Activated CD4-positive, alpha-beta memory T cell treated with anti-CD3 and anti-CD28 coated beads, Interleukin-2, amount 10 ng/mL, durations not matched to agents 7 days and 5 days (primary cell): ENCODE data around the gene PIWIL4. TPM values are rescaled to one million over a fixed set of nuclear protein-coding genes. Genes with fewer than 3 reads are reported as not detected.
"Not testable (repeated sequence)": the region's sequence is repeated elsewhere in the genome, so short reads cannot be mapped to it uniquely, and the experiment has no call there.

Experiments used
- CTCF ChIA-PET: fragments of 350-600 bp; sonication (Branson Sonifier 250); formaldehyde crosslinking; loops from one replicate; lab custom pipeline; 2021; ENCODE audit warnings: antibody characterized with exemption, inconsistent platforms; lab: Charles Lee
- POLR2A ChIA-PET: fragments of 350-600 bp; sonication (Branson Sonifier 250); formaldehyde crosslinking; loops from one replicate; lab custom pipeline; 2021; ENCODE audit warnings: antibody characterized with exemption; lab: Charles Lee
- DNase-seq: peaks from one replicate; pipeline ENCODE4 v3.0.0-alpha.2; 2020
- H3K27ac Mint-ChIP-seq: one replicate; pipeline ENCODE4 v1.8.0; 2021; ENCODE audit warnings: mild to moderate bottlenecking, mixed read lengths
- H3K27me3 Mint-ChIP-seq: one replicate; pipeline ENCODE4 v1.8.0; 2021; ENCODE audit warnings: mixed read lengths
- H3K36me3 Mint-ChIP-seq: one replicate; pipeline ENCODE4 v1.8.0; 2021; ENCODE audit warnings: low read depth, mixed read lengths
- H3K4me1 Mint-ChIP-seq: one replicate; pipeline ENCODE4 v1.8.0; 2021; ENCODE audit warnings: mixed read lengths
- H3K4me3 Mint-ChIP-seq: one replicate; pipeline ENCODE4 v1.8.0; 2021; ENCODE audit warnings: mild to moderate bottlenecking, mixed read lengths
- H3K9me3 Mint-ChIP-seq: one replicate; pipeline ENCODE4 v1.8.0; 2021; ENCODE audit warnings: mixed read lengths
- total RNA-seq, 2 experiments: library from RNA; stranded (reverse); gene quantifications; one replicate each; pipeline ENCODE4 v1.2.3, GENCODE V29; 2021

PIWIL4 gene
- total RNA-seq, 2 experiments from 2014 or later: 0.60 to 1.1 TPM

DNA sequence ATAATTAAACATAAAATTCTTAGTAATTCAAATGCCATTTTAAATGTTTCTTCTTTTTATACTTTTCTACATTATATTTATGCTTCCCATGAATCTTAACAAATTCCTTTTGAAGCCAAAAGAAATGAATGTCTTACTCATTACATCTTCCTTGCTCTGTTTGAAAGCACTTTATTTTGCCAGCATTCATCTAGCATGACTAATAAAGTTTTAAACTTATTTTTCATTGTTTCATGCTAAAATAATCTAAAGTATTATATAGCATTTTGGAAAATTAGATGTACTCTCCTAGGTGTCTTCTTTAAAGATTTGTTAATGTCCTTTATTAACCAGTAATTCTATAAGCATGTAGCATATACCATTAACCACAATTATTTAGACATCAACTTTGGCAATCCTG lies 9.7 kb upstream of the PIWIL4 start:
- POLR2A ChIA-PET: no interaction called here
- H3K4me1 Mint-ChIP-seq: no peaks in the 10 kb centered on the region
- CTCF ChIA-PET: no interaction called here
- H3K27ac Mint-ChIP-seq: no peak overlapping the region
- no peaks in the 10 kb centered on the region for H3K36me3 Mint-ChIP-seq
- no peak overlapping the region for H3K4me3 Mint-ChIP-seq
- H3K27me3 Mint-ChIP-seq: no peaks in the 10 kb centered on the region
- no peak for DNase-seq
- H3K9me3 Mint-ChIP-seq: no peaks in the 10 kb centered on the region

DNA sequence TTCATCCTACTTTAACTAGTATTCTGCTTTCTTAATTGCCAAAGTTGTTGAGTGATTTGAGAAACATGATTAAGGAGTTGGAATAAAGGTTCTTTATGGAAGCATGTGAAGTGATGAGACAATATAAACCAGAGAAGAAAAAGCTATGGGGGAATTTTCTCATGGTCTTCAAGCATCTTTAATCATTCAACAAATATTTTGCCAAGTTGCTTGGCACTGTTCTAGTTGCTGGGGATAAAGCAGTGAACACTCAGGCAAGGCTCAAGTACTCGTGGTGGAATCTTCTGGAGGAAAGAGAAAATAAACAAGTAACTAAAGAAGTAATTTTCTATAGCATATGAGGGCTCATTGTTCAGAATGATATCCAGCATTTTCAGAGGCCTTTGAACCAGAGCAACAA lies 9.2 kb upstream of the PIWIL4 start:
- no peak overlapping the region for H3K27ac Mint-ChIP-seq
- ChIA-PET POLR2A (no interaction called here), CTCF (no interaction called here)
- H3K9me3 Mint-ChIP-seq: no peaks in the 10 kb centered on the region
- no peaks in the 10 kb centered on the region for H3K4me1 Mint-ChIP-seq
- H3K4me3 Mint-ChIP-seq: no peak overlapping the region
- no peaks in the 10 kb centered on the region for H3K36me3 Mint-ChIP-seq
- H3K27me3 Mint-ChIP-seq: no peaks in the 10 kb centered on the region
- no peak for DNase-seq

DNA sequence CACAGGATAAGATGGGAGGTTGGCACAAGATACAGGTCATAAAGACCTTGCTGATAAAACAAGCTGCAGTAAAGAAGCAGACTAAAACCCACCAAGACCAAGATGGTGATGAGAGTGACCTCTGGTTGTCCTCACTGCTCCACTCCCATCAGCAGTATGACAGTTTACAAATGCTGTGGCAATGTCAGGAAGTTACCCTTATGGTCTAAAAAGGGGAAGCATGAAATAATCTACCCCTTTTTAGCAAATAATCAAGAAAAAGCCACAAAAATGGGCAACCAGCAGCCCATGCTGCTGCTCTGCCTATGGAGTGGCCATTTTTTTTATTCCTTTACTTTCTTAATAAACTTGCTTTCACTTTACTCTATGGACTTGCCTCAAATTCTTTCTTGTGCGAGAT lies 8.7 kb upstream of the PIWIL4 start:
- ChIA-PET CTCF (no interaction called here), POLR2A (no interaction called here)
- H3K27ac Mint-ChIP-seq: no peak overlapping the region
- no peak overlapping the region for H3K4me3 Mint-ChIP-seq
- DNase-seq: no peak
- H3K36me3 Mint-ChIP-seq: no peaks in the 10 kb centered on the region
- H3K4me1 Mint-ChIP-seq: no peaks in the 10 kb centered on the region
- no peaks in the 10 kb centered on the region for H3K9me3 Mint-ChIP-seq
- H3K27me3 Mint-ChIP-seq: no peaks in the 10 kb centered on the region

DNA sequence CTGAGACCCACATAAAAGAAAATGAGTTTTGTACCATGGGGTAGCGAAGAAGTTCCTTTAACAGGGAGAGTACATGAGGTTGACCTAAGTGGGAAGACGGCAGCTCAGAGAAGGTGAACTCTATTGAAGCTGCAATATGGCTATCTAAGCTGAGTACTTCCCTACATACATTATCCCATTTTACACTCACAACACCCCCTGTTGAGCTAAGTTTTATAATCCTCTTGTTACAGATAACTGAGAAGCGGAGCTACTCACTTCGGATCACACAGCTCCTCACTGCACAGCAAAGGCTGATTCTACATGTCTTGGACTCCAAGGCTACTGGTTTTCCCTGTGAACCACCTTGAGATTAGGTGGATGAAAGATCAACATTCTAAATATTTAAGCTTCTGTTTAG lies 8.2 kb upstream of the PIWIL4 start:
- no peaks in the 10 kb centered on the region for H3K4me1 Mint-ChIP-seq
- ChIA-PET CTCF (interaction anchor here (1.2 kb wide), 1 partner anchor 10 kb away, joined by 3 read pairs; no protein-coding TSS in a partner anchor), POLR2A (no interaction called here)
- H3K4me3 Mint-ChIP-seq: no peak overlapping the region
- H3K27me3 Mint-ChIP-seq: no peaks in the 10 kb centered on the region
- H3K9me3 Mint-ChIP-seq: no peaks in the 10 kb centered on the region
- H3K27ac Mint-ChIP-seq: no peak overlapping the region
- DNase-seq: no peak
- H3K36me3 Mint-ChIP-seq: no peaks in the 10 kb centered on the region

DNA sequence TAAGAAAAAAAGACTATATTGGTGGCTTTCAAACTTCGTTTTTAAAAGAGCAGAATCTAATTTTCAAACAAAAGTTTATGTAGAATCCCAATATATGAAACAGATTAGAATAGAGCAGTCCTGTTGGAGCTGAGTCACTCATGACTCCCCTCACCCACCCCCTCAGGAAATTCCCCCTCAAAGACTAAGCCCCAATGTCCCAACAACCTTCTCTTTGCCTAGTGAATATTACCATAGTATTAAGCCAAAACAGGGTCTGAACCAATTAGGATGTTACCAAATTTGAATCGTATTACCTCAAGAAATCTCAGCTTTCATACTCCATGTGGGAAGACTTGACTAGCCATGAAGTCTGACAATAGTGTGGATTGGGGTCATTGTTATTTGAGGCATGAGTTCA lies 7.8 kb upstream of the PIWIL4 start:
- ChIA-PET POLR2A (no interaction called here), CTCF (interaction anchor here (1.2 kb wide), 1 partner anchor 11 kb away, joined by 3 read pairs; no protein-coding TSS in a partner anchor)
- Mint-ChIP-seq H3K4me1 (no peaks in the 10 kb centered on the region), H3K4me3 (no peak overlapping the region), H3K36me3 (no peaks in the 10 kb centered on the region), H3K27me3 (no peaks in the 10 kb centered on the region), H3K9me3 (no peaks in the 10 kb centered on the region), H3K27ac (no peak overlapping the region)
- no peak for DNase-seq

DNA sequence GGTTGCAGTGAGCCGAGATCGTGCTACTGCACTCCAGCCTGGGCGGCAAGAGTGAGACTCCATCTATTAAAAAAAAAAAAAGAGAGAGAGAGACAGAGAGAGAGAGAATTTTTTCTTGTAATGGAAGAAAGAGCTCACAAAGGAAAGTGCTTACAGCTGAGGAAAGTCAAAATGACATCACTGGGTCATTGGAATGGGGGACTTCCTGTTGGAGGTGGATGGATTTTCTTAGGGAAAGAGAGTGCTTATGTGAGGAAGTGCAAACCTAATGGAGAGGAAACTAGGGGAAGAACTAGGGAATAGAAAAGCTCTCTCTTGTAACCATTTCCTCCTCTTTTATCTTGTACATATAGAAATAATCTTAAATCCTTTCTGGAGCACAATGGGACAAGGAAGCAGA lies 6.3 kb upstream of the PIWIL4 start:
- H3K4me1 Mint-ChIP-seq: no peaks in the 10 kb centered on the region
- H3K27me3 Mint-ChIP-seq: no peaks in the 10 kb centered on the region
- ChIA-PET CTCF (no interaction called here), POLR2A (no interaction called here)
- no peak overlapping the region for H3K4me3 Mint-ChIP-seq
- no peaks in the 10 kb centered on the region for H3K9me3 Mint-ChIP-seq
- no peak overlapping the region for H3K27ac Mint-ChIP-seq
- H3K36me3 Mint-ChIP-seq: no peaks in the 10 kb centered on the region
- DNase-seq: no peak

DNA sequence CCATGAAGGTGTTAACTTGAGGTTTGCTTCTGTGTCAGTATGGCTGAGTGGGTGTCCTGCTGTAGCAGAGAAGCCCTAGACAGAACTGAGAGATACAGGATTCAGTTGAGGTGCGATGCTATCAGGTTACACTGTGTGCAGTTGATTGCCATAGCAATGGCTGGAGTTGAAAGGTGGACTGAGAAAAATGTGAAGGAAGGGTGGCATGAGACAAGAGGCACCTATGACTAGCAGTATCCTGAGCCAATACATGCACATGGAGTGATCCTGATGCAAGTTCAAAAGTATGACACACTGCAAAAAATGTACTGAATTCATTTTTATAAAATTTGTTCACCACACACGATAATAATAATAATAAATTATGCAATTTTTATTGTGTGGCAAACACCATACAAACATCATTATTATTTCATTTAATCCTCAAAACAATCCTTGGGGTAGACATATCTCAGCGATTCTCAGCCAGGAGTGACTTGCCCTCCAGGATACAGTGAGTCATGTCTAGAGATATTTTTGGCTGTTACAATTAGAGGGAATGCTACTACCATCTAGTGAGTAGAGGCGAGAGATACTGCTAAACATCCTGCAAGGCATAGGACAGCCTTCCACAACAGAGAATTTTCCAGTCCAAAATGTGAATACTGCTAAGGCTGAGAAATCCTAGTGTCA lies 3.9 kb upstream of the PIWIL4 start:
- Mint-ChIP-seq H3K4me3 (no peak overlapping the region), H3K36me3 (no peaks in the 10 kb centered on the region), H3K27me3 (no peaks in the 10 kb centered on the region), H3K4me1 (no peaks in the 10 kb centered on the region), H3K27ac (no peak overlapping the region), H3K9me3 (no peaks in the 10 kb centered on the region)
- CTCF ChIA-PET: no interaction called here
- DNase-seq: no peak
- POLR2A ChIA-PET: no interaction called here

DNA sequence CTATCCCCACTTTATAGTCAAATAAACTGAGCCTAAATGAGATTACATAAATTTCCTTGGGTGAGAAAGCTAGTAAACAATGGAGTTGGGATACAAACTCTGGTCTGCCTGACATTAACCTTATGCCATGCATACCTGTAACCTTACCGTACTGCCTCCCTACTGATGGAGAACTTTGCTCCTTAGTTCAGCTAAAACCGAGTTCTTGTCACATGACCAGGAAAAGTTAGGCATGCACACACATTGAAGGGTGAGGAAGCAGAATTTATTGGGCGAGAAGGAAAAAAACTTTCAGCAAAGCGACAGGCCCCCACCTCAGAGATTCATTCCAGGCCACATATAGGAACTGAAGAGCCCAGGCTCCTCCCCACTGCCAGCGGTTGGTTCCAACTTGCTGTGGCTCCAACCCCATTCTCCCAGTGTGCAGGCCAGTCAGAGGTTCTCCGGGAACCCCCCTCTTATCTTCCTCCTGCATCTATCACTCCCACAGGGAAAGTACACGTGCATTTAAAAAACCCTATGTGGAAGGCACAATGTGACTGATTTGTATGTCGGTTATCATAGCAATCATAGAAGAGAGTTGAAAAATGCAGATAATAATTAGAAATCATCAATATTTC lies 3.2 kb upstream of the PIWIL4 start:
- POLR2A ChIA-PET: no interaction called here
- H3K27me3 Mint-ChIP-seq: no peaks in the 10 kb centered on the region
- CTCF ChIA-PET: no interaction called here
- H3K9me3 Mint-ChIP-seq: no peaks in the 10 kb centered on the region
- DNase-seq: no peak
- H3K36me3 Mint-ChIP-seq: no peaks in the 10 kb centered on the region
- H3K4me3 Mint-ChIP-seq: no peak overlapping the region
- H3K27ac Mint-ChIP-seq: no peak overlapping the region
- H3K4me1 Mint-ChIP-seq: no peaks in the 10 kb centered on the region

DNA sequence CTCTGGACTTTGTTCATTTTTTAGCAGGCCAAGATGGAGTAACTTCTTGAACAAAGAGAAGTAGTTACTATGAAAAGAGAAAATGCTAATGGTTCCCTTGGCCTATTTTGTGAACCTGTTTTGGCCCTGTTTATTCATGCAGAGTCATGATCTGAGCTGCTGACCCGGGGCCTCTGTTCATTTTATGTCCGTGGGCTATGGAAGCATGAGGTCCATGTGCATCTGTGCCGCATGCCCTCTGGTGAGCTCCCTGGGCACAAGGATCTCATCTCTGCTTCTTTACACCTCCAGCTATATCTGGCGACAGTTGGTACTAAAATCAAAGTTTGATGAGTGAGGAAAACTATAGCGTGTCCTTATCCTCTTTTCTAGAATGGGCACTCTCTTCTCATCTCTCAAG lies 1.0 kb downstream of the PIWIL4 start:
- H3K36me3 Mint-ChIP-seq: no peaks in the 10 kb centered on the region

DNA sequence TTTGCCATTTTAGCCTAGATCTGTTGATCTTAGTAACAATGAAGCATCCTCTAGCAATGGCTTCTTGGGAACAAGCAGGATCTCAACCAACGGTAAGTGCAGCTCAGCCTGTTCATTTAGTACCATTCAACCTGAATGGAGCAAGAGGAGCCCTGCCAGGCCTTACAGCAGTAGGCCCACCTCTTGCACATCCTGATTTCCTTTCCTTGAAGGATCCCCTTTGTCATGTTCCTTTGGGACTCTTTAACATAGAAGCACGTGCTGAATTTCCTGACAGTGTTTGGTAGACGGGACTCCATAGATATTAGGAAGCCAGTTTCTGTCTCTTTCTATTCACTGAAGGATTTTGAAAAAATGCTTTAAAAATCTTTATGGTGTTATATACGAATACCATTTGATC lies 1.5 kb downstream of the PIWIL4 start:
- ChIA-PET POLR2A (no interaction called here), CTCF (no interaction called here)
- DNase-seq: no peak
- no peaks in the 10 kb centered on the region for H3K9me3 Mint-ChIP-seq
- no peaks in the 10 kb centered on the region for H3K27me3 Mint-ChIP-seq
- H3K4me1 Mint-ChIP-seq: no peaks in the 10 kb centered on the region
- H3K27ac Mint-ChIP-seq: no peak overlapping the region
- no peaks in the 10 kb centered on the region for H3K36me3 Mint-ChIP-seq
- no peak overlapping the region for H3K4me3 Mint-ChIP-seq

More for the DNA sequence above, 1.0 kb downstream of the PIWIL4 start:
- H3K4me1 Mint-ChIP-seq: no peaks in the 10 kb centered on the region
- no peak for DNase-seq
- H3K4me3 Mint-ChIP-seq: no peak overlapping the region
- POLR2A ChIA-PET: no interaction called here
- CTCF ChIA-PET: no interaction called here
- no peak overlapping the region for H3K27ac Mint-ChIP-seq
- no peaks in the 10 kb centered on the region for H3K27me3 Mint-ChIP-seq
- H3K9me3 Mint-ChIP-seq: no peaks in the 10 kb centered on the region

DNA sequence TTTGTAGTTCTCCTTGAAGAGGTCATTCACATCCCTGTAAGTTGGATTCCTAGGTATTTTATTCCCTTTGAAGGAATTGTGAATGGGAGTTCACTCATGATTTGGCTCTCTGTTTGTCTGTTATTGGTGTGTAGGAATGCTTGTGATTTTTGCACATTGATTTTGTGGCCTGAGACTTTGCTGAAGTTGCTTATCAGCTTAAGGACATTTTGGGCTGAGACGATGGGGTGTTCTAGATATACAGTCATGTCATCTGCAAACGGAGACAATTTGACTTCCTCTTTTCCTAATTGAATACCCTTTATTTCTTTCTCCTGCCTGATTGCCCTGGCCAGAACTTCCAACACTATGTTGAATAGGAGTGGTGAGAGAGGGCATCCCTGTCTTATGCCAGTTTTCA lies 5.8 kb downstream of the PIWIL4 start:
- CTCF ChIA-PET, H3K36me3 Mint-ChIP-seq, H3K27me3 Mint-ChIP-seq, H3K9me3 Mint-ChIP-seq, H3K4me1 Mint-ChIP-seq, DNase-seq, H3K4me3 Mint-ChIP-seq, H3K27ac Mint-ChIP-seq, POLR2A ChIA-PET: not testable (repeated sequence)

DNA sequence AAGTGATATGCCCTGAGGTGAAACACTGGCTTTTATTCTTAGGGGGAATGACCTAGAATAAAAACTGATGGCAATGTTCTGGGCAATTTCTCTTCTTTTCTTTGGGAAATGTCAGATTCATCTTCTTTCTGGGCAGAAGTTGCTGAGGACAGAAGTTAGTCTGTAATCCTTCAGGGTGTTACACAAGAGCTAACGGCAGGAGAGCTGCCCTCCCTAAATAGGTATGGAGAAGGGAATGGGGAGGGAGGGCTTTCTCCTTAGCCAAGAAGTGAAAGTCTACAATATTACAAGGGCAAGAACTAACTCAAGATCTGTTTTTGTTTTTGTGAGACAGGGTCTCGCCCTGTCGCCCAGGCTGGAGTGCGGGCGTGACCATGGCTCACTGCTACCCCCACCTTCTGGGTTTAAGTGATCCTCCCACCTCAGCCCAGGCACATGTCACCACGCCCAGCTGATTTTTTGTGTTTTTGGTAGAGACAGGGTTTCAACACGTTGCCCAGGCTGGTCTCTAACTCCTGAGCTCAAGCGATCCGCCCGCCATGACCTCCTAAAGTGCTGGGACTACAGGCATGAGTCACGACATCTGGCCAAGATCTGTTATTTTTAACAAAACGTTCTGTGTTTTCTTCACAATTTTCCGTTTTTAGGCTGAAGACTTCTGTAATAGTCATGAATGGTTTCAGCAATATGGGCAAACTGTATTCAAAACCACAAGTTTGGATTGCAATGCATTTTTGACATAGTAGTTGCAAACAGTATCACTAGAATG lies 7.2 kb downstream of the PIWIL4 start:
- ChIA-PET POLR2A (no interaction called here), CTCF (no interaction called here)
- H3K4me3 Mint-ChIP-seq: no peak overlapping the region
- no peaks in the 10 kb centered on the region for H3K36me3 Mint-ChIP-seq
- H3K27me3 Mint-ChIP-seq: no peaks in the 10 kb centered on the region
- DNase-seq: no peak
- no peak overlapping the region for H3K27ac Mint-ChIP-seq
- H3K9me3 Mint-ChIP-seq: no peaks in the 10 kb centered on the region
- no peaks in the 10 kb centered on the region for H3K4me1 Mint-ChIP-seq

DNA sequence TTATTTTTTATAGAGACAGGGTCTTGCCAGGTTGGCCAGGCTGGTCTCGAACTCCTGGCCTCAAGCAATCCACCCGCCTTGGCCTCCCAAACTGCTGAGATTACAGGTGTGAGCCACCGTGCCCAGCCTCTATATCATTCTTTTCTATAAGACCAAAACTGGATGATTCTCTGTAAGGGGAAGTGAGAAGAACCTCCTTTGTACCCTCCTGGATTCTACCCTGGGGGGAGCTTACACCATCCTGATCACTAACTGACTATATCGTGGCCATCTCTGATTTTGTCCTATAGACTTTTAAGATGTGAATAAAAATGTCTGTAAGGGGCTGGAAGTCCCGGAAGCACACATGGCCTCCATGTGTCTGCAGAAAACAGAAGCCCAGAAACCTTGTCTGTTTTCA lies 9.1 kb downstream of the PIWIL4 start:
- DNase-seq: no peak
- POLR2A ChIA-PET: no interaction called here
- Mint-ChIP-seq H3K27me3 (no peaks in the 10 kb centered on the region), H3K9me3 (no peaks in the 10 kb centered on the region), H3K36me3 (no peaks in the 10 kb centered on the region), H3K4me3 (no peak overlapping the region), H3K4me1 (no peaks in the 10 kb centered on the region), H3K27ac (no peak overlapping the region)
- CTCF ChIA-PET: no interaction called here
